HG02763 (cell line): ENCODE results near the gene RALGPS1.

Source experiments
- ATAC-seq: cut with Tn5 transposase; IDR thresholded peaks from one replicate; pipeline ENCODE4 v1.9.1; 2021; ENCODE audit warnings: mild to moderate bottlenecking, moderate library complexity; ENCODE audit not compliant: unreplicated experiment

RALGPS1 gene

GRCh38 chr9:126904586-126904985 lies 10.0 kb upstream of the RALGPS1 start:
- no peak for ATAC-seq

GRCh38 chr9:126906091-126906490 lies 8.5 kb upstream of the RALGPS1 start:
- ATAC-seq = no peak

- no peak for ATAC-seq
Measured at GRCh38 chr9:126907058-126907457, 7.5 kb upstream of the RALGPS1 start.

GRCh38 chr9:126915281-126915816 lies 767 bp downstream of the RALGPS1 start:
- ATAC-seq = no peak

- ATAC-seq = no peak
Measured at GRCh38 chr9:126915846-126916543, 1.4 kb downstream of the RALGPS1 start.

GRCh38 chr9:126916909-126917308 lies 2.3 kb downstream of the RALGPS1 start:
- ATAC-seq = no peak

GRCh38 chr9:126919193-126919592 lies 4.6 kb downstream of the RALGPS1 start:
- no peak for ATAC-seq

GRCh38 chr9:126925876-126926275 lies 11.3 kb downstream of the RALGPS1 start:
- no peak for ATAC-seq

GRCh38 chr9:126926364-126926763 lies 11.8 kb downstream of the RALGPS1 start:
- no peak for ATAC-seq

- no peak for ATAC-seq
Measured at GRCh38 chr9:126927419-126927818, 12.8 kb downstream of the RALGPS1 start.

GRCh38 chr9:126932871-126933321 lies 18.3 kb downstream of the RALGPS1 start:
- no peak for ATAC-seq

GRCh38 chr9:126933334-126933980 lies 18.9 kb downstream of the RALGPS1 start:
- no peak for ATAC-seq

- ATAC-seq = no peak
Measured at GRCh38 chr9:126934441-126934840, 19.9 kb downstream of the RALGPS1 start.

- no peak for ATAC-seq
Measured at GRCh38 chr9:126935630-126936029, 21.0 kb downstream of the RALGPS1 start.

GRCh38 chr9:126937444-126937843 lies 22.9 kb downstream of the RALGPS1 start:
- ATAC-seq = no peak

- no peak for ATAC-seq
Measured at GRCh38 chr9:126938327-126938726, 23.7 kb downstream of the RALGPS1 start.

GRCh38 chr9:126939821-126940221 lies 25.2 kb downstream of the RALGPS1 start:
- ATAC-seq = no peak

- ATAC-seq = no peak
Measured at GRCh38 chr9:126942399-126942798, 27.8 kb downstream of the RALGPS1 start.

GRCh38 chr9:126945682-126946081 lies 31.1 kb downstream of the RALGPS1 start:
- no peak for ATAC-seq

GRCh38 chr9:126947529-126947928 lies 32.9 kb downstream of the RALGPS1 start:
- no peak for ATAC-seq

- no peak for ATAC-seq
Measured at GRCh38 chr9:126952205-126952977, 37.8 kb downstream of the RALGPS1 start.
